ENCODE data around the gene FARS2.

Gene FARS2

GRCh38 chr6:5235830-5236229, 25.5 kb upstream of the FARS2 start:
- no peak for TF ChIP-seq CTCF (IDR thresholded peaks at IDR 0.05; ENCODE audit: low read length, missing control alignments)
- no peak overlapping the region for H3K4me3 ChIP-seq (replicated peaks; ENCODE audit: low read depth, low read length)
- no peak for DNase-seq (ENCODE audit: low read depth)

DNA sequence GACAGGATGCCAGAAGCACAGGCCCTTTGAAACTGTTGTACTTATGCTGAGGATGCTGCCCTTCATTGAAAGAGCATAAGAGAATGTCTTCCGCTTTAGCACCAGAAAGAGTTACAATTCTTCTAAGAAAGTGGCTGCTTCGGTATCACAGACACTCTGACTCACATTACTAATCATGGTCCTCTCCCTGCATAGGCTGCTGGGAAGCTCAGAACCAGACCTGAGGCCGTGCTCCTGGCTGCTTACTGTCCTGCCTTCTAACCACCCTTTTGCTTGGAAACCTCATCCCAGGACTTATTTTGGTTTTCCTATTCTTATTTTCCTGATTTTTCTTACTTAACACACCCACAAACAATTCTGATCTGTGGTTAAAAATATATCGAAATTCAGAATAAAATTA, 23.5 kb upstream of the FARS2 start:
- no peak for DNase-seq (ENCODE audit: low read depth)
- no peak for TF ChIP-seq CTCF (IDR thresholded peaks at IDR 0.05; ENCODE audit: low read length, missing control alignments)
- H3K4me3 ChIP-seq (replicated peaks; ENCODE audit: low read depth, low read length): no peak overlapping the region

- TF ChIP-seq CTCF (IDR thresholded peaks at IDR 0.05; ENCODE audit: low read length, missing control alignments): no peak
- H3K4me3 ChIP-seq (replicated peaks; ENCODE audit: low read depth, low read length): no peak overlapping the region
- DNase-seq (ENCODE audit: low read depth): no peak
Measured at GRCh38 chr6:5238336-5238735, 23.0 kb upstream of the FARS2 start.

GRCh38 chr6:5241252-5241651, 20.1 kb upstream of the FARS2 start:
- DNase-seq (ENCODE audit: low read depth): no peak
- TF ChIP-seq CTCF (IDR thresholded peaks at IDR 0.05; ENCODE audit: low read length, missing control alignments): no peak
- no peak overlapping the region for H3K4me3 ChIP-seq (replicated peaks; ENCODE audit: low read depth, low read length)

DNA sequence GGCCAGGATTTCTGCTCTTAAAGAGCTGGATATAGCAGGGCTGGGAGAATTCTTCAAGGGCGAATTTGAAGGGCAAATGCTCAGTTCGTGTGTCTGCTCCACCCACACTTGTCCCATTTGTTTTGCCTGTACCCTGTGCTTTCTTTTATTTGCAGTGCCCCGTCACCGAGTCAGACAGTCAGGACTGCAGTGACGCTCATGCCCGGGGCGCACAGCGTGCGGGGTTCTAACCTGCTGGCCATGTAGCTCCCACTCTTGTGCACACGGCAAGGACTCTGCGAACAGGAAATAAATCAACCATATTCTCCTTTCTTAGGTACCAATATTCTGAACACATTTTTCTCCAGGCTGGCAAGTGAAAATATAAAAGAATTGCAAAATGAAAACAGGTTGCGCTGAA, 18.2 kb upstream of the FARS2 start:
- H3K4me3 ChIP-seq (replicated peaks; ENCODE audit: low read depth, low read length): no peak overlapping the region
- TF ChIP-seq CTCF (IDR thresholded peaks at IDR 0.05; ENCODE audit: low read length, missing control alignments): no peak
- DNase-seq (ENCODE audit: low read depth): no peak

- H3K4me3 ChIP-seq (replicated peaks; ENCODE audit: low read depth, low read length): no peak overlapping the region
- TF ChIP-seq CTCF (IDR thresholded peaks at IDR 0.05; ENCODE audit: low read length, missing control alignments): no peak
- no peak for DNase-seq (ENCODE audit: low read depth)
Measured at GRCh38 chr6:5246141-5247097, 14.9 kb upstream of the FARS2 start.

DNA sequence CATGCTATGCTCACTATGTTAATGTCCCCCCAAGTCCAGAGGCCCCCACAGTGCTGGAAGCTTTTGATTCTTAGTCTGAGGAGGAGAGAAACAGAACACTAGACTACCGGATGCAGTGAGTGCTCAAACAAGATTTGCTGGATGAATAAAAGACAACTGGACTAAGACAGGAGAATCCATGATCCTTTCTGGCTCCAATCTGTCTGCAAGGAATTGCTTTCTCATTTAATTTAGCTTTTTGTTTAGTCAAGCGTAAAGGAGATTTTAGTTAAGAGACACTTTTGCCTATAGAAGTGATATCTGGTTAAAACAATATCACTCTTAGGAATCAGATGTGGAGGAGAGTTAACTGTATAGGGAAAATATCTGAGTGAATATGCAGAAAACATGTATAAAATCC, 14.1 kb upstream of the FARS2 start:
- H3K4me3 ChIP-seq (replicated peaks; ENCODE audit: low read depth, low read length): no peak overlapping the region
- DNase-seq (ENCODE audit: low read depth): no peak
- TF ChIP-seq CTCF (IDR thresholded peaks at IDR 0.05; ENCODE audit: low read length, missing control alignments): no peak

Measured in fibroblast of pulmonary artery (primary cell).